OCI-M2 (cell line): ENCODE data around the gene PTPRN2.

Source experiments
- DNase-seq: peaks from one replicate; lab custom pipeline; 2025; ENCODE audit not compliant: unreplicated experiment; lab: John Stamatoyannopoulos, UW

PTPRN2 gene

DNA sequence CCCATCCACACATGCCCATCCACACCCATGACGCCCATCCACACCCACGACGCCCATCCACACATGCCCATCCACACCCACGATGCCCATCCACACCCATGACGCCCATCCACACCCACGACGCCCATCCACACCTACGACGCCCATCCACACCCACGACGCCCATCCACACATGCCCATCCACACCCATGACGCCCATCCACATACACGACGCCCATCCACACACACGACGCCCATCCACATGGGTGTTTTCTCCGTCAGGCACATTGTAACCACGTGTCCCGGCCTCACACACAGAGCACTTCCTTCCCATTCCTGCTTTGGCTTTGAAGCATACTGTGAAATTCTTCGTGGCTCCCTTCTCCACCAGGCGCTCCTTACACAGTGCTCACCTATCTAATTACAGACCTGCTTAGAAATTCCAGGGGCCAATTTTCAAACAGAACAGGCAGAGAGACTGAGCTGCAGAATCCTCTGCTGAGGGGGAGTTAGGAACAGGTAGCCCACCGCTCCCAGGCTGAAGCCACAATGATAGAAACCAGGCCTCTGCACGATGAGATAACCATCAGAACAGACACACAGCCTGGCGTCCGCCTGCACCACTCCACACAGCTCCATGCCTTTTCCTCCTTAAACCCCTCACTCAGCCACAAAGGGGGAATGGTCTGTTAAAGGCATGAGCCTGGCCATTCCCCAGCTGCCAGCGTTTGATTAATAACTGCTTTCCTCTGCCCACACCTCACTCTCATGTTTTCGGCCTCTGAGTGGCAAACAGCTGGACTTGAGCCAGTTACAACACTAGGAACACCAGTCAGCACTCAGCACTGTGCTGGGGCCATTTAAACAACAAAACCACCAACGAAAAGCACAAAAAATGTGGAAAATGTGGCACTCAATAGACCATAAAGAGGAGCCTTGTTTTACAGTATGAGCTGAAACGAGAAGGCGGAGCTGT, 501.6 kb downstream of the PTPRN2 start:
- no peak for DNase-seq

GRCh38 chr7:158084555-158084954, 503.1 kb downstream of the PTPRN2 start:
- no peak for DNase-seq

GRCh38 chr7:158083526-158084310, 503.9 kb downstream of the PTPRN2 start:
- DNase-seq = no peak

DNA sequence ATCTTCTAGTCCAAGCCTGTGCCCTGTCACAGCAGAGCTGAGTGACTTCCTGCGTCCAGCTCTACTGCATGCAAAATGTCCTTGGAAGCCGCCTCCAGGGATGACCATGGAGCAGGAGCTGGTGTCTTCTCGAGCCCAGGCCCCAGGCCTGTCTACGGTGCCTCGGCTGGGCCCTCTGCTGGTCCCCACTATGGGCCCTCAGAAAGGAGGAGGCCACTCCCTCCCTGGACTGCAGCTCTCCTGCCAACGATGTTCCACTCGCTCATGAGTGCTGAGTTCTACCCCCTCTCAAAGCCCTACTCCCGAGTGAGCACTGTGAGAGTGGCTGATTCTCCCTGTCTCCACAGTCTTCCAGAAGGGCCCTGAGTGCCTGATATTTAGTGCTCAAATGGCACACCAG, 504.9 kb downstream of the PTPRN2 start:
- DNase-seq = no peak

DNA sequence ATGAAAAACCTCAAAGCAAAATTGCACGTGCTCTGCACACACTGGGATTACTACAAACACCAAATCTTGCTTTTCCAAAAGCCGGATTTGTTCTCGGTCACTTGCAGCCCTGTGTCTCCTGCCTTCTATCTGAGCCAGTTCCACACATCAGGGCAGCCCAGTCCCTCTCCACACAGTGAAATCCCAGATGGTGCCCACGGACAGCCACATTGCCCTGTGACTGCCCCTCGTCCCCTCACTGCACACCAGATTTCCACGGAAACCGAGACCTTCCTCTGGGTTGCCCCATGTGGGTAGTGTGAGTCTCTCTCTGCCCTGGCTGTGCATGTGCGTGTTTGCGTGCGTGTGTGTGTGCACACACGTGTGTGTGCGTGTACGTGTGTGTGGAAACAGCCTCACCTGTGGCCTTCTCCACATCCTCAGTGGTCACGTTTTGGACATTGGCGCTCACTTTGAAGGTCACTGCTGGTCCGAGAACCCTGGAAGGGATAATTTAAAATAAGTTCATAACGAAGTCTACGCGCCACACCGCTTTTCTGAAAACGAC, 506.7 kb downstream of the PTPRN2 start:
- DNase-seq = no peak

DNA sequence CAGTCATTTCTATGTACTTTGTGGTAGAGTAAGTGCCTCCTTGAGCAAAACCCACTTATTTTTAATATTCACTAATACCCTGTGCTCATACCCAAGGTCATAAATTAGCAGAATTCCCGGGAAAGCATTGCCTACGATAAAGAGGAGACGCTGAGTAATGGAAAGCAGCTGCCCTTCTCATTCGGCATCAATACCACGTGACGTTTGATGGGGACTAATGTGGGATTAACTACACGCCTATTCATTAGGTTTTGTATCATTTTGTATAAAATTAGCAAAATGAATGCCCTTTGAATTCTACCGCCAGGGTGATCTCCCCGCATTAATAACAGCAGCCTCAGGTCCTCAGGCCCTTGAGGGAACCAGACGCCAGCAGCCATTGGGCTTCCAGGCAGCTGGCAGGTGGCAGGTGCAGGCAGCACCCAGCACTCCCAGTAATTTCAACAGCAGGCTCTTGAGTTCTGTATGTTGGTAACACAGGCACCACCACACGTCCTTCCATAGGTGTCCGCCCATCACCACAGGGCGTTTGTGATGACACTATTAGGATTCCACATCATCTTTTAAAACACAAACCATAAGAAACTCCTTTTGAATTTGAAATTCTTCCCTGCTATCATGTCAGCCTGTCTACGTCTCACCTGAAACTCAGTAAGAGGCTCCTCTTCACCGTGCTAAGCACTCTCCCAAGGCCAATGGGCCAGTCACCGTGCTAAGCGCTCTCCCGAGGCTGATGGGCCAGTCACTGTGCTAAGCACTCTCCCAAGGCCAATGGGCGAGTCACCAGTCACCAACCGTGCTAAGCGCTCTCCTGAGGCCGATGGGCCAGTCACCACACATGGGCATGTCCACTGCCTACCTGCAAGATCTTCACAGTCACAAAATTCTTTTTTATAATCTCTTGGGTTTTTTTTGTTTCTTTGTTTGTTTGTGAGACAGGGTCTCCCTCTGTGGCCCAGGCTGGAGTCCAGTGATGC, 509.4 kb downstream of the PTPRN2 start:
- DNase-seq = no peak

- DNase-seq = no peak
Measured at GRCh38 chr7:158077151-158077840, 510.3 kb downstream of the PTPRN2 start.

DNA sequence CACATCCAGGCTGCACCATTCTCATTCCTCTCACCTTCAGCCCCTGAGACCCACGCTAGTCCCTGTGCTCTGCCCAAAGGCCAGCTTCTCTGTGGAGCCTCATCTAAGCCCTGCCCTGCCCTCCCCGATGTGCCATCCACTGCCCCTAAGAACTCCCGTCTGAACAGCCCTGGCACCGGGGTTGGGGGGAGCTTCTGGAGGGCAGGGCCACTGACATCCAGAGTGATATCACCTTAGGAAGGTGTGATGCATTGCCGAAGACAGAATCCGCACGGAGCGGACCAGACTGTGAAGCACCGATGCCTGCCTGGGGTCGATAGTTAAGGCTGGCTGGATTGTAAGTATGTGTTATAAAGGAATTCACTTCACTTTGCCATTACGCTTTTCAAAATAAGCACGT, 511.0 kb downstream of the PTPRN2 start:
- DNase-seq = no peak

DNA sequence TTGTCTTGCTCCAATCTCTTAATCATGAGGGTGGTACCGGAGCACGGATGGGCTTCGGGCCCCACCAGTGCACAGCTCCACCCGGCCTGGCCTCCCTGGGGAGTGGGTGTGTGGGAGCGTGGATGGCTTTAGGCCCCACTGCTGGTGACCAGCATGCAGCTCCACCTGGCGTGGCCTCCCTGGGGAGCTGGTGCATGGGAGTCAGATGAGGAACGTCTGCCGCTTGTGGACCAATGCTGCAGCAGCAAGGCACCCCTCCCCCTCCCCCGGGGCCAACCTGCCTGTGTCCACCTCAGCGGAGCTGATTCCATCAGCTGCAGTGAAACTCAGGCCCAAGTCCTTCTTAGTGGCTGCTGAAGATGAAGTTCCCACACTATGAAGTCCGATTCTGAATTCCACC, 511.4 kb downstream of the PTPRN2 start:
- no peak for DNase-seq

GRCh38 chr7:158075633-158076001, 512.0 kb downstream of the PTPRN2 start:
- no peak for DNase-seq

- DNase-seq = no peak
Measured at GRCh38 chr7:158074896-158075632, 512.6 kb downstream of the PTPRN2 start.

DNA sequence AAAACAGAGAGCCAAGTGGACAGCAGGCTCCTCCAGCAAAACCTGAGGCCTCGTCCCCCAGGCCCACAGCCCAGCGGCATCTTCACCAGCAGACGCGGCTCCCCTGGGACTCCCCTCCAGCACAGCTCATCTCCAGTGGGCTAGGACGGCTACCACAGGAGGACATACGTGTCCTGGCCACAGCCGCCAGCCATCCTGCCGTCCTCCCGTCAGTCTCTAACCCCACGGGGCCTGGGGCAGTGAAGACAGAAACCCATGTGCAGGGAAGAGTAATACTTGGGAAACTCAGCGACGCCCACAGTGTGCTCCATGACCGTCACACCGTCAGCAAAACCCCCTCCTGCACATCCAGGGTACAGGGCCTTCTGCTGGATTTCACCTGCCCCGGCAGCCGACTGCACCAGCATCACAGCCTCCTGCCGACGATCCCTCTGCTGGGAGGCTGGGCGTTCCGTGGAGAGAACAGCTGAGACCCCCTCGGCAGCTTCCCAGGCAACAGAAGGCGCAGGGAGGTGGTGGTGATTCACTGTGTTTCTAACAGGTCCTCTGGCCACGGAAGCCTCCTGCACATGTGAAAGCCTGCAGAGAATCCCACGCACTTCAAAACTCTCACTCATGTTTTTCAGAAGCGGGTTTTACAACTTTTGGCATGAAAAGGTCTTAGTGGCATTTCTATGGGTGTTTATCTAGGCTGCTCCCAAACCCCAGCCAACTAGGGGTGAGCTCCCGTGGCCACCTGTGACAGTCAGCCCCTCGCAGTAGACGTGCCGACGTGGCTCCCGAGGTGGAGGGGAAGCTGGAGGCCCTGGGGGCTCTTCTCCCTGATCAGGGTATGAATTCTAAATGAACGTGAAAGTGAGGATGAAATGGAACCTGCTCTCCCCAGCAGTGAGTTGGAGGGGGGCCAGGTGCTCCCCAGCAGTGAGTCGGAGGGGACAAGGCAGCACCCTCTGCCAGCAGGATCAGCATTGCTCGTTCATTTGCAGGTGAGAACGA, 513.5 kb downstream of the PTPRN2 start:
- no peak for DNase-seq

- no peak for DNase-seq
Measured at GRCh38 chr7:158072991-158073730, 514.5 kb downstream of the PTPRN2 start.

DNA sequence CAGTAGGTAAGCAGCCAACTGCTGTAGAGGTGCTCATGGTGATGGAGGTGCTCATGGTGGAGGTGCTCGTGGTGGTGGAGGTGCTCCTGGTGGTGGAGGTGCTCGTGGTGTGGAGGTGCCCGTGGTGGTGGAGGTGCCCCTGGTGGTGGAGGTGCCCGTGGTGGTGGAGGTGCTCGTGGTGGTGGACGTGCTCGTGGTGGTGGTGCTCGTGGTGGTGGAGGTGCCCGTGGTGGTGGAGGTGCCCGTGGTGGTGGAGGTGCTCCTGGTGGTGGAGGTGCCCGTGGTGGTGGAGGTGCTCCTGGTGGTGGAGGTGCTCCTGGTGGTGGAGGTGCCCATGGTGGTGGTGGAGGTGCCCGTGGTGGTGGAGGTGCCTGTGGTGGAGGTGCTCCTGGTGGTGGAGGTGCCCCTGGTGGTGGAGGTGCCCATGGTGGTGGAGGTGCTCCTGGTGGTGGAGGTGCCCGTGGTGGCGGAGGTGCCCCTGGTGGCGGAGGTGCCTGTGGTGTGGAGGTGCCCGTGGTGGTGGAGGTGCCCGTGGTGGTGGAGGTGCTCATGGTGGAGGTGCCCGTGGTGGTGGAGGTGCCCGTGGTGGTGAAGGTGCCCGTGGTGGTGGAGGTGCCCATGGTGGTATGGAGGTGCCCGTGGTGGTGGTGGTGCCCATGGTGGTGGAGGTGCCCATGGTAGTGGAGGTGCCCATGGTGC, 517.3 kb downstream of the PTPRN2 start:
- no peak for DNase-seq

DNA sequence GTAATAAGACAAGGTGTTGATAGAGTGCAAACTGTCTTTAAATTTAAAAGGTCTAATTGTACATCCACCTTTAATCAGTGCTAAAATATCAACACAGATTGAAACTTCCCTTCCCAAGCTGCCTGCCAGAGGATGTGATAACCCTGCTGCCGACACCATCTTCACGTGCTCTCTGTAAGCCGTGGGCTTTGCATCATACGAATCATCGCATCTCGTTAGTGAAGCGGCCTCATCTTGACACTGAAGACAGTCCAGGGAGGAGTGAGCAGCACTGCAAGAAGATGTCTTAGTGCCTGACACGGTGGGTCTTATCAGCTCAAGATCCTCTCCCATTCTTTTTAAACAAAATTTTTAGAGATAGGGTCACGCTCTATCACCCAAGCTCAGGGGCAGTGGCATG, 518.8 kb downstream of the PTPRN2 start:
- no peak for DNase-seq

DNA sequence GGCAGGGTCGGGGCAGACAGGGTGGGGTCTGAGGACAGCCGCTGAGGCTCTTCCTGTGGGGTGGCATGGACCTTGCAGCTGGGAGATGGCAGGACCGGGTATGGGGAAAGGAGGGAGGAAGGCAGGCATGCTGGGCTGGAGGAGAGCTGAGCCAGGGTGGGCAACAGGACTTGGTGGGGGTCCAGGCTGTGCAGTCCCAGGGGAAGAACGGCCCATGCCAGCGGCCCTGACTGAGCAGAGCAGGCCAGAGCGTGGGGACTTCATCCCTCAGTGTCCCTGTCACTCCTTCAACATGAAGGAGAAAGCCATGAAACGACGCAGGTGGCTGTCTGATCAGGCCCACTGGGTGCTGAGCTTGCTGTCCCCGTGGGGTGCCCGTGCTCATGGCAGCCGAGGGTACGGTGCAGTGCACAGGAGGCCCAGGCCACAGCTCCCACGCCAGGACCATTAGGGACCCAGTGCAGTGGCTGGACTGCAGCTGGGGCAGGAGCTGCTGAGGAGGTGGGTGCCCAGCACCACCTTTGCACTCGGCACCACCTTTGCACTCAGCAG, 519.6 kb downstream of the PTPRN2 start:
- DNase-seq = no peak
